ENCODE measurements around the gene FANCC. TPM values are rescaled to one million over a fixed set of nuclear protein-coding genes. Genes with fewer than 3 reads are reported as not detected.

FANCC gene
- total RNA-seq, 1 experiment from 2014 or later: 19.4 TPM

DNA sequence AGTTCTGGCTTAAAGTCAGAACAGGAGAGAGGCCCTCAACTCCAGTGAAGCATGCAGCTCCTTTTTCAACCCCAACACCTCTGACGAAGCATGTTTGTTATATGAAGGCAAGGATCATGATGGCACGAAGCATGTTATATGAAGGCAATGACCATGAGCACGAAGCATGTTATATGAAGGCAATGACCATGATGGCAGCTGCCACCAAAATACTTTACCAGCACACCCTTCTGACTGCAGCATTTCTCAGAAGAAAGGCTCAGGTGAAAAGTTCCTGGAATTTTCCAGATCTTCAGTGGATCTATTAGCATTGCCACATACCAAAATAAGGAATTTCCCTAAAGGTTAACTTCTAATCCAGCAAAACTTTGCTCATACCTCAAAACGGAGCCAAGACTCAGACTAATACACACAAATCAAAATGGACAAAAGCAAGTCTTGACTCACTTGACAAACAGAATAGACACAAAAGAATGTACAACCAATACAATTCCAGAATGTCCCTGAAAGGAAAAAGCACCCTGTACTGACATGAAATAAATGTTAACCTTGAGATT is 217.4 kb downstream of the FANCC start:
- Histone ChIP-seq H4K20me1 (ENCODE audit: insufficient read depth) (no peaks in the 10 kb centered on the region), H3K4me2 (ENCODE audit: low read length) (no peak overlapping the region), H3K27me3 (ENCODE audit: insufficient read depth, low read length) (no peaks in the 10 kb centered on the region), H3K4me1 (ENCODE audit: control insufficient read depth in 1 of 2, insufficient read depth in 2 of 2, low read length in 2 of 2) (peaks cover 0 to 2% of the 10 kb centered on the region in 2 experiments; a peak in 1 of 4 replicates), H3K9me3 (ENCODE audit: control insufficient read depth in 1 of 2, insufficient read depth in 1 of 2, low read depth in 1 of 2, low read length in 2 of 2) (no peaks in the 10 kb centered on the region), H3K27ac (ENCODE audit: low read depth, low read length) (no peak overlapping the region), H3K36me3 (ENCODE audit: control insufficient read depth in 1 of 2, insufficient read depth in 2 of 2, low read length in 2 of 2) (no peaks in the 10 kb centered on the region), H3K4me3 (replicated peaks in 1 of 2; ENCODE audit: low read depth in 1 of 2, low read length in 2 of 2) (no peak overlapping the region), H3K9ac (ENCODE audit: low read length) (no peak overlapping the region), H2AFZ (ENCODE audit: low read depth, low read length, poor library complexity, severe bottlenecking) (no peak overlapping the region), H3K79me2 (ENCODE audit: insufficient read depth, low read length) (no peaks in the 10 kb centered on the region), H3K9me2 (ENCODE audit: insufficient read depth) (no peaks in the 10 kb centered on the region)
- DNase-seq (ENCODE audit: low read depth, low spot score) (no peak), ATAC-seq (no peak)
- TF ChIP-seq, protein P1, sequence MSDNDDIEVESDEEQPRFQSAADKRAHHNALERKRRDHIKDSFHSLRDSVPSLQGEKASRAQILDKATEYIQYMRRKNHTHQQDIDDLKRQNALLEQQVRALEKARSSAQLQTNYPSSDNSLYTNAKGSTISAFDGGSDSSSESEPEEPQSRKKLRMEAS (IDR thresholded peaks at IDR 0.05): no peak
- TF ChIP-seq, protein P2, sequence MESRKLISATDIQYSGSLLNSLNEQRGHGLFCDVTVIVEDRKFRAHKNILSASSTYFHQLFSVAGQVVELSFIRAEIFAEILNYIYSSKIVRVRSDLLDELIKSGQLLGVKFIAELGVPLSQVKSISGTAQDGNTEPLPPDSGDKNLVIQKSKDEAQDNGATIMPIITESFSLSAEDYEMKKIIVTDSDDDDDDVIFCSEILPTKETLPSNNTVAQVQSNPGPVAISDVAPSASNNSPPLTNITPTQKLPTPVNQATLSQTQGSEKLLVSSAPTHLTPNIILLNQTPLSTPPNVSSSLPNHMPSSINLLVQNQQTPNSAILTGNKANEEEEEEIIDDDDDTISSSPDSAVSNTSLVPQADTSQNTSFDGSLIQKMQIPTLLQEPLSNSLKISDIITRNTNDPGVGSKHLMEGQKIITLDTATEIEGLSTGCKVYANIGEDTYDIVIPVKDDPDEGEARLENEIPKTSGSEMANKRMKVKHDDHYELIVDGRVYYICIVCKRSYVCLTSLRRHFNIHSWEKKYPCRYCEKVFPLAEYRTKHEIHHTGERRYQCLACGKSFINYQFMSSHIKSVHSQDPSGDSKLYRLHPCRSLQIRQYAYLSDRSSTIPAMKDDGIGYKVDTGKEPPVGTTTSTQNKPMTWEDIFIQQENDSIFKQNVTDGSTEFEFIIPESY (IDR thresholded peaks at IDR 0.05; ENCODE audit: extremely low read depth, insufficient replicate concordance, low read length): no peak
- no peak for TF ChIP-seq RAD21 (IDR thresholded peaks at IDR 0.05; ENCODE audit: low read depth)
- no peak for TF ChIP-seq POLR2A (IDR thresholded peaks at IDR 0.05; ENCODE audit: borderline replicate concordance, extremely low read depth, insufficient read depth, insufficient read length)
- no peak for TF ChIP-seq ZFX (IDR thresholded peaks at IDR 0.05)
- TF ChIP-seq CEBPB (IDR thresholded peaks at IDR 0.05; ENCODE audit: low read depth): no peak
- TF ChIP-seq, protein P3, sequence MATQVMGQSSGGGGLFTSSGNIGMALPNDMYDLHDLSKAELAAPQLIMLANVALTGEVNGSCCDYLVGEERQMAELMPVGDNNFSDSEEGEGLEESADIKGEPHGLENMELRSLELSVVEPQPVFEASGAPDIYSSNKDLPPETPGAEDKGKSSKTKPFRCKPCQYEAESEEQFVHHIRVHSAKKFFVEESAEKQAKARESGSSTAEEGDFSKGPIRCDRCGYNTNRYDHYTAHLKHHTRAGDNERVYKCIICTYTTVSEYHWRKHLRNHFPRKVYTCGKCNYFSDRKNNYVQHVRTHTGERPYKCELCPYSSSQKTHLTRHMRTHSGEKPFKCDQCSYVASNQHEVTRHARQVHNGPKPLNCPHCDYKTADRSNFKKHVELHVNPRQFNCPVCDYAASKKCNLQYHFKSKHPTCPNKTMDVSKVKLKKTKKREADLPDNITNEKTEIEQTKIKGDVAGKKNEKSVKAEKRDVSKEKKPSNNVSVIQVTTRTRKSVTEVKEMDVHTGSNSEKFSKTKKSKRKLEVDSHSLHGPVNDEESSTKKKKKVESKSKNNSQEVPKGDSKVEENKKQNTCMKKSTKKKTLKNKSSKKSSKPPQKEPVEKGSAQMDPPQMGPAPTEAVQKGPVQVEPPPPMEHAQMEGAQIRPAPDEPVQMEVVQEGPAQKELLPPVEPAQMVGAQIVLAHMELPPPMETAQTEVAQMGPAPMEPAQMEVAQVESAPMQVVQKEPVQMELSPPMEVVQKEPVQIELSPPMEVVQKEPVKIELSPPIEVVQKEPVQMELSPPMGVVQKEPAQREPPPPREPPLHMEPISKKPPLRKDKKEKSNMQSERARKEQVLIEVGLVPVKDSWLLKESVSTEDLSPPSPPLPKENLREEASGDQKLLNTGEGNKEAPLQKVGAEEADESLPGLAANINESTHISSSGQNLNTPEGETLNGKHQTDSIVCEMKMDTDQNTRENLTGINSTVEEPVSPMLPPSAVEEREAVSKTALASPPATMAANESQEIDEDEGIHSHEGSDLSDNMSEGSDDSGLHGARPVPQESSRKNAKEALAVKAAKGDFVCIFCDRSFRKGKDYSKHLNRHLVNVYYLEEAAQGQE (IDR thresholded peaks at IDR 0.05; ENCODE audit: low read depth): no peak
- TF ChIP-seq POLR2AphosphoS5 (IDR thresholded peaks at IDR 0.05; ENCODE audit: low read depth, low read length): no peak
- no peak for TF ChIP-seq TCF7L2 (IDR thresholded peaks at IDR 0.05; ENCODE audit: borderline replicate concordance, extremely low read depth, insufficient read depth, insufficient read length)
- no peak for TF ChIP-seq YY1 (IDR thresholded peaks at IDR 0.05; ENCODE audit: extremely low read depth, insufficient replicate concordance, low read depth, low read length)
- no TSS peak for BruUV-seq (replicated peaks)
- intact Hi-C loops (cut with micrococcal nuclease): no loop called here
- ChIA-PET POLR2A (no interaction called here), CTCF (no interaction called here), RAD21 (ENCODE audit: low non-redundant PET in 1 of 2, low total read pairs in 2 of 2, uncharacterized antibody in 2 of 2, unreplicated experiment in 2 of 2) (no interaction called here)
